ENCODE results near the gene BEX4. TPM values are rescaled to one million over a fixed set of nuclear protein-coding genes. Genes with fewer than 3 reads are reported as not detected.
"Not testable (repeated sequence)": the region's sequence is repeated elsewhere in the genome, so short reads cannot be mapped to it uniquely, and the experiment has no call there.

The BEX4 gene
- total and polyA plus RNA-seq, 10 of the 15 experiments (the other 5 are each of a cell fraction or from before 2014, with no cell fraction given): 0.76 to 3.3 (median 2.2) TPM

DNA sequence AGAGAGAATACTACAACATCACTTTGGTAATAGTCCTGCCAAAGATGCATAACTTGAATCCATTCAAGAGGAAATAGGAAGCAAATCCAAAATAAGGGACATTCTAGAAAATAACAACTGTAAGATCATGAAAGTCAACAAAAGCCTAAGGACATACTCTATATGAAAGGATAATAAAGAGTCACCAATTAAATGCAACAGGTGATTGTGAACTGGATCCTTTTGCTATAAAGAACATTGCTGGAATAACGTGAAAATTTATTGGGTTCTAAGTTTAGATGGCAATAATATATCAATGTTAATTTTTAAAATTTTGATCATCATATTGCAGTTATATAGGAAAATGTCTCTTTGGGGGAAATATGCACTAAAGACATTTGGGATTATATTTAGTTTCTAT, 20.0 kb downstream of the BEX4 start:
- ATAC-seq: no peak
- ChIA-PET RAD21 (ENCODE audit: unreplicated experiment) (interaction anchor here (0.7 kb wide), 1 partner anchor 229 kb away, joined by 4 read pairs; no protein-coding TSS in a partner anchor), SMC1A (ENCODE audit: uncharacterized antibody, unreplicated experiment) (no interaction called here), POLR2A (no interaction called here), CTCF (no interaction called here)
- no peak overlapping the region for H3K27ac ChIP-seq (ENCODE audit: control insufficient read depth, insufficient read depth)
- H3K4me3 ChIP-seq: no peak overlapping the region
- in situ Hi-C loops (cut with MboI) (no loop called here), intact Hi-C loops (cut with micrococcal nuclease; ENCODE audit: unreplicated experiment) (no loop called here)
- WGBS (ENCODE audit: insufficient coverage, insufficient replicate concordance, low lambda C conversion rate, missing lambda C conversion rate): 25% methylated on average over 1 of the region's 1 CpG
- no peak overlapping the region for H3K4me2 ChIP-seq (ENCODE audit: control insufficient read depth, insufficient read depth)
- no peak for DNase-seq (ENCODE audit: low read depth, low spot score)
- H3K4me1 ChIP-seq (ENCODE audit: control insufficient read depth, insufficient read depth, low read length): no peaks in the 10 kb centered on the region
- TF ChIP-seq FOXM1 (IDR thresholded peaks at IDR 0.05; ENCODE audit: low read depth, low read length) (no peak), ZNF384 (IDR thresholded peaks at IDR 0.05; ENCODE audit: borderline replicate concordance, low read depth, low read length) (no peak), ASH2L (IDR thresholded peaks at IDR 0.05; ENCODE audit: borderline replicate concordance, low read depth) (no peak), SIX5 (IDR thresholded peaks at IDR 0.05; ENCODE audit: low read depth, low read length, severe bottlenecking) (no peak), POLR2A (IDR thresholded peaks at IDR 0.05; ENCODE audit: low read depth, low read length) (no peak), BACH1 (IDR thresholded peaks at IDR 0.05; ENCODE audit: borderline replicate concordance) (no peak), SP1 (IDR thresholded peaks at IDR 0.05; ENCODE audit: low read depth, low read length) (no peak), NFYB (IDR thresholded peaks at IDR 0.05; ENCODE audit: insufficient read depth, low read depth, low read length) (no peak), RBBP5 (conservative IDR thresholded peaks at IDR 0.05) (no peak), ZNF217 (IDR thresholded peaks at IDR 0.05) (no peak), CBX3 (IDR thresholded peaks at IDR 0.05; ENCODE audit: borderline replicate concordance, low read depth) (no peak), YBX1 (IDR thresholded peaks at IDR 0.05) (no peak), ZNF24 (IDR thresholded peaks at IDR 0.05) (no peak), SMC3 (IDR thresholded peaks at IDR 0.05; ENCODE audit: borderline replicate concordance, low read length) (no peak), CBFB (IDR thresholded peaks at IDR 0.05; ENCODE audit: low read depth) (no peak), RAD21 (IDR thresholded peaks at IDR 0.05; ENCODE audit: insufficient read depth, low read depth, low read length) (no peak)
- TF ChIP-seq, protein P1, sequence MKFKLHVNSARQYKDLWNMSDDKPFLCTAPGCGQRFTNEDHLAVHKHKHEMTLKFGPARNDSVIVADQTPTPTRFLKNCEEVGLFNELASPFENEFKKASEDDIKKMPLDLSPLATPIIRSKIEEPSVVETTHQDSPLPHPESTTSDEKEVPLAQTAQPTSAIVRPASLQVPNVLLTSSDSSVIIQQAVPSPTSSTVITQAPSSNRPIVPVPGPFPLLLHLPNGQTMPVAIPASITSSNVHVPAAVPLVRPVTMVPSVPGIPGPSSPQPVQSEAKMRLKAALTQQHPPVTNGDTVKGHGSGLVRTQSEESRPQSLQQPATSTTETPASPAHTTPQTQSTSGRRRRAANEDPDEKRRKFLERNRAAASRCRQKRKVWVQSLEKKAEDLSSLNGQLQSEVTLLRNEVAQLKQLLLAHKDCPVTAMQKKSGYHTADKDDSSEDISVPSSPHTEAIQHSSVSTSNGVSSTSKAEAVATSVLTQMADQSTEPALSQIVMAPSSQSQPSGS (IDR thresholded peaks at IDR 0.05; ENCODE audit: low read length): no peak
- no peaks in the 10 kb centered on the region for H3K36me3 ChIP-seq (ENCODE audit: control insufficient read depth in 2 of 2, insufficient read depth in 2 of 2, low read length in 1 of 2)
- no peak overlapping the region for H3K9ac ChIP-seq (ENCODE audit: control insufficient read depth, insufficient read depth, low read length)
- H3K79me2 ChIP-seq (ENCODE audit: control insufficient read depth, insufficient read depth, low read length): no peaks in the 10 kb centered on the region
- no peaks in the 10 kb centered on the region for H3K9me3 ChIP-seq (replicated peaks; ENCODE audit: control insufficient read depth, insufficient read depth, low read length)
- H2AFZ ChIP-seq (ENCODE audit: control insufficient read depth, low read depth, low read length): no peak overlapping the region
- 0 out of 4 replicates have a peak, but pooled peaks cover 0 to 4% of the 10 kb centered on the region in 2 experiments for H3K27me3 ChIP-seq (replicated peaks in 1 of 2; ENCODE audit: control insufficient read depth in 2 of 2, insufficient read depth in 2 of 2, low read length in 1 of 2)
- no peaks in the 10 kb centered on the region for H4K20me1 ChIP-seq (ENCODE audit: control insufficient read depth, insufficient read depth)
- BruUV-seq (replicated peaks): no TSS peak
- FAIRE-seq: no peak

DNA sequence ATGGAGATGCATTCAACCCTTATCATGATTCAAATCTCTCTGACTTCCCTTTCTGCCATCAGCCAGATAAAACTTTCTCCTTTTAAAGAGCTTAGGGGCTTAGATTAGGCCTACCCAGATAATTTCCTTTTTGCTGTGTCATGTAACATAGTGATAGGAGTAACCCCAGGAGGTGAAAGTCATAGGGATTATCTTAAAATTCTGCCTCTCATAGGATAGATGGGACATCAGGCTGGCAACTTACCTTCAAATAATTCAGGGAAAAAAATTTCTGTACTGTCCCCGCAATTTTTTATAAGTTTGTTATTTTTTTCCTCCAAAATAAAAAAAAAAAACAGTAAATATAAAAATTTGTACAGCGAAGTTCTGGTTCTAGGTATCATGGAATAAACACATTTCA, 20.7 kb downstream of the BEX4 start:
- SMC1A ChIA-PET (ENCODE audit: uncharacterized antibody, unreplicated experiment): not testable (repeated sequence)

More for the DNA sequence above, 20.7 kb downstream of the BEX4 start:
- H3K27me3 ChIP-seq (replicated peaks in 1 of 2; ENCODE audit: control insufficient read depth in 2 of 2, insufficient read depth in 2 of 2, low read length in 1 of 2); FAIRE-seq; H3K27ac ChIP-seq (ENCODE audit: control insufficient read depth, insufficient read depth); CTCF ChIA-PET; H3K36me3 ChIP-seq (ENCODE audit: control insufficient read depth in 2 of 2, insufficient read depth in 2 of 2, low read length in 1 of 2); POLR2A ChIA-PET; RAD21 ChIA-PET (ENCODE audit: unreplicated experiment); intact Hi-C loops (cut with micrococcal nuclease; ENCODE audit: unreplicated experiment); H2AFZ ChIP-seq (ENCODE audit: control insufficient read depth, low read depth, low read length); H3K9ac ChIP-seq (ENCODE audit: control insufficient read depth, insufficient read depth, low read length); H3K79me2 ChIP-seq (ENCODE audit: control insufficient read depth, insufficient read depth, low read length); ATAC-seq; H3K4me3 ChIP-seq; BruUV-seq (replicated peaks); H3K9me3 ChIP-seq (replicated peaks; ENCODE audit: control insufficient read depth, insufficient read depth, low read length); H4K20me1 ChIP-seq (ENCODE audit: control insufficient read depth, insufficient read depth); H3K4me1 ChIP-seq (ENCODE audit: control insufficient read depth, insufficient read depth, low read length); H3K4me2 ChIP-seq (ENCODE audit: control insufficient read depth, insufficient read depth); in situ Hi-C loops (cut with MboI); DNase-seq (ENCODE audit: low read depth, low spot score): not testable (repeated sequence)
- WGBS (ENCODE audit: insufficient coverage, insufficient replicate concordance, low lambda C conversion rate, missing lambda C conversion rate): 0% methylated on average over 2 of the region's 2 CpGs

All from GM12878 (cell line).